ENCODE results near the gene PPRC1.

DNA sequence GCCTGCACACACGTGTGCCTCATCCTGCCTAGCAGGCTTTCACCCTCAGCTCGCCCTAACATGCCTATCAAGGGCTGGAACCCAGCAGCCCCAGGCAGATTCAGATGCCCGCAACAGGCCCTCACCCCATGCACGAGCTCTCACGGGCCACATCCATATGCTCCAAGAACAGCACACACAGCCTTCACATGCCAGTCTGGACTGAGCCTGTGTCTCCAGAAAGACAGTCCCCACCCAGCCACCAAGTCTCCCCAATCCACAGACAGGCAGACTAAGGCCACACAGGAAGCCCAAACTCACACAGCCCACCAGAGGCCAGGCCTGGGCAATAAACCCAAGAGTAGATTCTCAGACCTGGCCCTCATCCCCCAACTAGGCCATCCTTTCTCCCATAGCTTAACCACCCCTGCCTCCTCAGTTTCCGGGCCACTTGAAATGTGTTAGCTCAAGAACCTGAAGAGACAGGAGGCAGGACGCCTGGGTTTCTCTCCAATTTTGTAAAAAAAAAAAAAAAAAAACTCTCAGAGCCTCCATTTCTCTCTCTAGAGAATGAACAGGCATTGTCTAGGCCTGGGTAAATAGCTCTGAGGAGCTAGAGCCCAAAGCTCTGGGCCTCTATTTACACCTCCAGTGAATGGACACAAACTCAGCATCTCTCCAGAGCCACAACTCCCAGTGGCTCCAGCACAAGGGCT is 19.4 kb upstream of the PPRC1 start:
- no peak for TF ChIP-seq YY1 (IDR thresholded peaks at IDR 0.05; ENCODE audit: insufficient read depth, insufficient read length)
- TF ChIP-seq ZNF274 (IDR thresholded peaks at IDR 0.05; ENCODE audit: low read depth, low read length): no peak
